MG63 (cell line): ENCODE data around the gene MUS81. TPM values are rescaled to one million over a fixed set of nuclear protein-coding genes. Genes with fewer than 3 reads are reported as not detected.
A peak's percentile ranks its signal among the peaks of the same experiment; 100 is the strongest.
"Not testable (repeated sequence)": the region's sequence is repeated elsewhere in the genome, so short reads cannot be mapped to it uniquely, and the experiment has no call there.

Experiments
- DNase-seq: peaks from one replicate; pipeline ENCODE4 v3.0.0-alpha.2; 2020
- H3K27me3 ChIP-seq: fragments of 250-450 bp; sonication (Bioruptor Pico); 2 replicates; pipeline ENCODE4 v1.5.1; 2020; ENCODE audit warnings: mild to moderate bottlenecking, moderate library complexity
- H3K36me3 ChIP-seq: fragments of 250-450 bp; sonication (Bioruptor Pico); 2 replicates; pipeline ENCODE4 v1.5.1; 2020; ENCODE audit warnings: mild to moderate bottlenecking, moderate library complexity
- H3K4me3 ChIP-seq: fragments of 250-450 bp; sonication (Bioruptor Pico); 2 replicates; pipeline ENCODE4 v1.5.1; 2020; ENCODE audit warnings: mild to moderate bottlenecking, moderate library complexity
- H3K9me3 ChIP-seq: fragments of 250-450 bp; sonication (Bioruptor Pico); 2 replicates; pipeline ENCODE4 v1.5.1; 2020; ENCODE audit warnings: mild to moderate bottlenecking, moderate library complexity
- total RNA-seq: library from RNA; depleted of rRNA; stranded (reverse); fragments of >200 nt; shearing (Covaris generic); gene quantifications from 2 replicates; pipeline ENCODE4 v1.2.3, GENCODE V29; 2014; ENCODE audit warnings: low replicate concordance

Gene MUS81
- total RNA-seq, 1 experiment from 2014 or later: 45.3 TPM

DNA sequence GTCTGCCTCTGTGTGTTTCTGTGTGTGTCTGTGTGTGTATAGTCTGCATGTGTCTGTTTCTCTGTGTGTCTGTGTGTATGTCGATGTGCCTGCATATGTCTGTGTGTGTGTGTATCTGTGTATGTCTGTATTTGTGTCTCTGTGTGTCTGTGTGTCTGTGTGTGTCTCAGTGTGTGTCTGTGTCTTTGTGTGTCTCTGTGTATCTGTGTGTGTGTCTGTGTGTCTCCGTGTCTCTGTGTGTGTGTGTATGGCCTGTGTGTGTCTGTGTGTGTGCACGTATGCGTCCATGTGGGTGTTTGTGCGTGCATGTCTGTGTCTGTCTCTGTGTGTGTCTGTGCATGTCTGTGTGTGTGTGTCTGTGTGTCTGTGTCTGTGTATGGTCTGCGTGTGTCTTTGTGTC lies 26.0 kb upstream of the MUS81 start:
- peak overlapping the region; percentile 45 for H3K4me3 ChIP-seq
- H3K27me3 ChIP-seq: peaks cover 17% of the 10 kb centered on the region
- no peaks in the 10 kb centered on the region for H3K36me3 ChIP-seq
- H3K9me3 ChIP-seq: no peaks in the 10 kb centered on the region
- no peak for DNase-seq

DNA sequence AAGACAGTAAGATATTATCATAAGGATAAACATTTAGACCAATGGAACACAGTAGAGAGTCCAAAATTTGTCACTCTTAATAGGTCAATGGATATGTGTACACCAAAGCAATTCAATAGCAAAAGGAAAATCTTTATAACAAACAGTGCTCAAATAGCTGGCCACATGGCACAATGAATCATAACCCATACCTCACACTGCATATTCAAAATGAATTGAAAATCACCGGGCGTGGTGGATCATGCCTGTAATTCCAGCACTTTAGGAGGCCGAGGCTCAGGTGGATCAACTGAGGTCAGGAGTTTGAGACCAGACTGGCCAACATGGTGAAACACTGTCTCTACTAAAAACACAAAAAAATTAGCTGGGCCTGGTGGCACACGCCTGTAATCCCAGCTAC lies 18.1 kb upstream of the MUS81 start:
- no peaks in the 10 kb centered on the region for H3K9me3 ChIP-seq
- no peaks in the 10 kb centered on the region for H3K27me3 ChIP-seq
- H3K4me3 ChIP-seq: no peak overlapping the region
- no peaks in the 10 kb centered on the region for H3K36me3 ChIP-seq
- no peak for DNase-seq

DNA sequence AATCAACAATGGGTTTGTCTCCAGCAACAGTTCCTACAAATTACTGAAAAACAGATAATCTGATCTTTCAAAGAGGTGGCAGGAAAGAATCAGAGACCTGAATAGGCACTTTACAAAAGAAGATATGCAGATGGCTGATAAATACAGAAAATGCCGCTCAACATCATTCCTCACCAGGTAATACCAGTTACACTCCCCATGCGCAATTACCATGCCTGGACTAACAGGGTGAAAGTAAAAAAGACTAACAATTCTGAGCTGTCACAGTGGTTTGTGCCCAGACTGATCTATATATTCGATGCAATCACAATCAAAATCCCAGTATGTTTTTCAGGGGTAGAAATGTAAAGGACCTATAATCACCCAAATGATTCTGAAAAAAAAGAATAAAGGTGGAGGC lies 16.4 kb upstream of the MUS81 start:
- DNase-seq: no peak
- H3K27me3 ChIP-seq: no peaks in the 10 kb centered on the region
- H3K4me3 ChIP-seq: no peak overlapping the region
- no peaks in the 10 kb centered on the region for H3K36me3 ChIP-seq
- no peaks in the 10 kb centered on the region for H3K9me3 ChIP-seq

DNA sequence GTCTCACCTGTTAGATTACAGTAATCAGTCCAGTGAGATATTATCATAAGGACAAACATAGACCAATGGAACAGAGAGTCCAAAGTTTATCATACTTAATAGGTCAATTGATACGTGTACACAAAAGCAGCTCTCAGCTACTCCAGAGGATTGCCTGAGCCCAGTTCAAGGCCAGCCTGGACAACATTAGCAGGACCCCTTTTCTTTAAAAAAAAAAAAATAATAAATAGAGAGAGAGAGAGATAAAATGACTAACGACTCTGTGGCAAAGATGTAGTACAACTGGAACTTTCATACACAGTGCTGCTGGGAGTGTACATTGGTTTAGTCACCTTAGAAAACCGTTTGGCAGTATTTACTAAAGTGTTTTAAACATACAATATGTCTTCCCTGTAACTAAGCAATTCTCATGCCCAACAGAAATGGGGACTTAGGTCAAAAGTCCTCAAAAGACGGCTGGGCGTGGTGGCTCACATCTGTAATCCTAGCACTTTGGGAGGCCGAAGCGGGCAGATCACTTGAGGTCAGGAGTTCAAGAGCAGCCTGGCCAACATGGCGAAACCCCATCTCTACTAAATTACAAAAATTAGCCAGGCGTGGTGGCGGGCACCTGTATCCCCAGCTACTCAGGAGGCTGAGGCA lies 15.9 kb upstream of the MUS81 start:
- DNase-seq: no peak
- H3K27me3 ChIP-seq: no peaks in the 10 kb centered on the region
- H3K4me3 ChIP-seq: no peak overlapping the region
- H3K9me3 ChIP-seq: no peaks in the 10 kb centered on the region
- no peaks in the 10 kb centered on the region for H3K36me3 ChIP-seq

DNA sequence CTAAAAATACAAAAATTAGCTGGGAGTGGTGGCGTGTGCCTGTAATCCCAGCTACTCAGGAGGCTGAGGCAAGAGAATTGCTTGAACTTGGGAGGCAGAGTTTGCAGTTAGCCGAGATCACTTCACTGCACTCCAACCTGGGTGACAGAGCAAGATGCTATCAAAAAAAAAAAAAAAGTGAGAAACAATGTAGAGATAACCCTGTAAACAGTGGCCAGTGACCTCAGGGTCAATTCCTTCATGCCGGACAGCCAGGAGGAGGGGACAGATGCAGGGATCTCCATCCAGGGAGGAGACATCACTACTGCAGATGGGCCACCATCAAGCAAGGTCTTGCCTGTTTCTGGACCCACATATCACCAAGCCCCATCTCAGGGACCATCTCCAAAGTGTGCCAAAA lies 12.5 kb upstream of the MUS81 start:
- H3K36me3 ChIP-seq: peaks cover 18% of the 10 kb centered on the region
- no peak overlapping the region for H3K4me3 ChIP-seq
- no peaks in the 10 kb centered on the region for H3K27me3 ChIP-seq
- no peak for DNase-seq
- 0 out of 2 replicates have a peak, but pooled peaks cover 2% of the 10 kb centered on the region for H3K9me3 ChIP-seq

DNA sequence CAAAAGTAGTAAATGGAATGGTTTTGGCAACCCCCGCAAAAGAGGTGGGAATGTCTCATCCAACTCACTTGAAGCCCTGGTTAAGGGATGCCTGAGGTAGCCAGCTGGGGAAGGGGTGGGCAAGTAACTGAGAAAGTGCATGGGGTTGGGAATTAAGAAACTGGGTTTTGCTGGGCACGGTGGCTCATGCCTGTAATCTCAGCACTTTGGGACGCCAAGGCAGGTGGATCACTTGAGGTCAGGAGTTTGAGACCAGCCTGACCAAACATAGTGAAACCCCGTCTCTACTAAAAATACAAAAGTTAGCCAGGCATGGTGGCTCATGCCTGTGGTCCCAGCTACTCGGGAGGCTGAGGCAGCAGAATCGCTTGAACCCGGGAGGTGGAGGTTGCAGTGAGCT lies 11.5 kb upstream of the MUS81 start:
- not testable (repeated sequence) for DNase-seq, H3K9me3 ChIP-seq, H3K27me3 ChIP-seq, H3K4me3 ChIP-seq
- peaks cover 28% of the 10 kb centered on the region for H3K36me3 ChIP-seq

DNA sequence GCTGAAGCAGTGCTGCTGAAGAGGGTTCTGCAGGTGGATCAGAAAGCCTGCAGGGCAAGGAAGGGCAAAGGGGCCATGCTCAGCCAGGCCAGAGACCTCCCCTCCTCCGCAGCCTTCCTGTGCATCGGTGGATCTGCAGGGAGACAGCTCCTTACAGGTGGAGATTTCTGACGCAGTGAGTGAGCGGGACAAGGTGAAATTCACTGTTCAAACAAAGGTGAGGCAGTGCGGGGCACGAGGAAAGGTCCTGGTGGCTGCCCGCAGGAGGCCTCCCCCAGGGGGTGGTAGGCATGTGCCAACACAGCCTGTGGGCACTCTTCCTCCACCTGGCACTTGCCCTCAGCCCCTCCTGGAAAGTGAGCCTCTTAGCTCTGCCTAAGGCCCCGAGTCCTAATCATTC lies 10.9 kb upstream of the MUS81 start:
- no peak overlapping the region for H3K4me3 ChIP-seq
- no peak for DNase-seq

DNA sequence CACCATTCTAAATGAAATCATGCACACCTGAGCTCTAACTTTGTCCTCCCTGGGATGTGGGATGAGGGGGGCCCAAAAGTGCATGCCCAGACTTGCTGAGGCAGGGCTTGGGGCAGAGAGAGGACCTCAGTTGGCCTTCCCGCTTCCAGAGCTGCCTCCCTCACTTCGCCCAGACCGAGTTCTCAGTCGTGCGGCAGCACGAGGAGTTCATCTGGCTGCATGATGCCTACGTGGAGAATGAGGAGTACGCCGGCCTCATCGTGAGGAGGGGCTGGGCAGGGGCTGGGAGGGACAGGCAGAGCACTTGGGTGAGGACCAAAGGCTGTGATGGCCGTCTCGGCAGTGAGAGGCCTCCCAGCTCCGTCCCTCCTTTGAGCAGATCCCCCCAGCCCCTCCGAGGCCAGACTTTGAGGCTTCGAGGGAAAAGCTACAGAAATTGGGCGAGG lies 10.4 kb upstream of the MUS81 start:
- Histone ChIP-seq H3K4me3 (no peak overlapping the region), H3K36me3 (peaks cover 39% of the 10 kb centered on the region), H3K27me3 (no peaks in the 10 kb centered on the region), H3K9me3 (0 out of 2 replicates have a peak, but pooled peaks cover 2% of the 10 kb centered on the region)
- no peak for DNase-seq

More for the DNA sequence above, 10.9 kb upstream of the MUS81 start:
- H3K36me3 ChIP-seq: peaks cover 34% of the 10 kb centered on the region
- no peaks in the 10 kb centered on the region for H3K27me3 ChIP-seq
- 0 out of 2 replicates have a peak, but pooled peaks cover 2% of the 10 kb centered on the region for H3K9me3 ChIP-seq

DNA sequence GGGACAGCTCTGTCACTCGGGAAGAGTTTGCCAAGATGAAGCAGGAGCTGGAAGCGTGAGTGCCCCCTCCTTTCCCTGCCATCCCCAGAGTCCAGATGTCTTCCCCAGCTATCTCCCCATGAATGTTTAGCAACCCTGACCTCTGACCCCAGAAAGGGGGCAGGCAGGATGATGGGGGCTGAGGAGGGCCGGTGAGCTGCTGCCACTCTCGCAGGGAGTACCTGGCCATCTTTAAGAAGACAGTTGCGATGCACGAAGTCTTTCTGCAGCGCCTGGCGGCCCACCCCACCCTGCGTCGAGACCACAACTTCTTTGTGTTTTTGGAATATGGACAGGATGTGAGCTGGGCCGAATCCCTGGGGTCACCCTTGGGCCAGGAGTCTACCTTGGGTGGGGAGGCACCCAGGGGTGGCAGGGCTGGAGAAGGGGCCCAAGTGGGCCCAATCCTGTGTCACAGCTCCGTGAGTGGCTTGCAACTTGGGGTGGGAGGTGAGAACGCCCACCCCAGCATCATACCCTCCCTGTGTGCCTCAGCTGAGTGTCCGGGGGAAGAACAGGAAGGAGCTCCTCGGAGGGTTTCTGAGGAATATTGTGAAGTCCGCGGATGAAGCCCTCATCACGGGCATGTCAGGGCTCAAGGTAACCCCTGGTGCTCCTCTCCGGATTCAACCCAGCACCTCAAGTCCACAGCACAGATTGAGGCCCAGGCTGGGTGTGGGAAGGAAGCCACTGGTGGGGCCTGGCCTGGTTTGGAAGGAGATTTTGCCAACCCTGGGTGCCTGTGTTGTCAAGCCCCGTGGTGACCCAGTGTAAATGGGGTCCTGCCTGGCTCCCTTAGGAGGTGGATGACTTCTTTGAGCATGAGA lies 9.8 kb upstream of the MUS81 start:
- no peak for DNase-seq
- H3K9me3 ChIP-seq: 0 out of 2 replicates have a peak, but pooled peaks cover 2% of the 10 kb centered on the region
- peaks cover 45% of the 10 kb centered on the region for H3K36me3 ChIP-seq
- no peaks in the 10 kb centered on the region for H3K27me3 ChIP-seq
- H3K4me3 ChIP-seq: no peak overlapping the region

DNA sequence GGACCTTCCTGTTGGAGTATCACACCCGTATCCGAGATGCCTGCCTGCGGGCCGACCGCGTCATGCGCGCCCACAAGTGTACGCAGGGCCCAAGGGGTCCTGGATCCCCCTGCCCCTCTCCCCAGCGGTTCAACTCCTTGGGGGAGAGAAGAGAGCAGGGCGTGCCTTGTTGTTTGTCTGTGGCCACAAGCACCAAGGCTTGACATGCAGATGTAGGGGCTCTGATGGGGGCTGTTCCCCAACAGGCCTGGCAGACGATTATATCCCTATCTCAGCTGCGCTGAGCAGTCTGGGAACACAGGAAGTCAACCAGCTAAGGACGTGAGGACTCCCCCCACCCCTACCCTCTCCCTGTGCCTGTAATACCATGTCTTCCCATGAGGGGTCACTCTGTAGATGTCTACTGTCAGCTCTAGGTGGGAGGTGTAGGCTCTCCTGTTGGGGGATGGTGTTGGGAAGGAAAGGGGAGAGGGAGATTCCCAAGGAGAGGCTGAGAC lies 9.1 kb upstream of the MUS81 start:
- Histone ChIP-seq H3K9me3 (0 out of 2 replicates have a peak, but pooled peaks cover 2% of the 10 kb centered on the region), H3K4me3 (no peak overlapping the region), H3K36me3 (peaks cover 52% of the 10 kb centered on the region), H3K27me3 (no peaks in the 10 kb centered on the region)
- no peak for DNase-seq

DNA sequence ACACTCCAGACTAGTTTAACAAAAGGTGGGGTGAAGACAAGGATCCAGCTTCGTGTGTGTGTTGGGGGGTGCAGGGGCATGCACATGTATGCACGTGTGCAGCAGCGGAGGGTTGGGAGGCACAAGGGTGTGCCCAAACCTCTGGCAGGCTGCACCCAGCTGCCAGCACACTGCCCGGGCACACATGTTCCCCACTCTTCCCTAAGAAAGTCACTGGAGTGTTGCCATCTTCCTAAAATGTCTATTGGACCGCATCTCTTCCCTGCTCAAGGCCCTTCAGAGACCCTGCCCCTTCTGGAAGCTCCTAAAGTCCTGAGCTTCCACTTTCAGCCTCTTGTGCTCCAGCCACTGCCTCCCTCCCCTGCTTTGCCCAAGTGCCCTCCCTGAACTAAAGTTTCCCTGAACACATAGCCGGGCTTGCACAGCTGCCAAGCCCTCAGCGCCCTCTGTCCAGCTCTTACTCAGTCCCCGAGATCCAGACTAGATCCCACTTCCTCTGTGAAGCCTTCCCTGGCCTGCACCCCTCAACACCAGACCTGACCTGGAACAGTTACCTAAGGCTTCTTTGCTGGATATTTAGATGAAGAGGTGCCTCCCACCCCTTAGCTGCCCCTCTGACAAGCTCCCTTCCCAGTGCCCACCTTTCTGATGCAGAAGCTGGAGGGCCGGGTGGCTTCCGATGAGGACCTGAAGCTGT lies 8.3 kb upstream of the MUS81 start:
- no peaks in the 10 kb centered on the region for H3K27me3 ChIP-seq
- no peak overlapping the region for H3K4me3 ChIP-seq
- 0 out of 2 replicates have a peak, but pooled peaks cover 2% of the 10 kb centered on the region for H3K9me3 ChIP-seq
- no peak for DNase-seq
- peaks cover 60% of the 10 kb centered on the region for H3K36me3 ChIP-seq

DNA sequence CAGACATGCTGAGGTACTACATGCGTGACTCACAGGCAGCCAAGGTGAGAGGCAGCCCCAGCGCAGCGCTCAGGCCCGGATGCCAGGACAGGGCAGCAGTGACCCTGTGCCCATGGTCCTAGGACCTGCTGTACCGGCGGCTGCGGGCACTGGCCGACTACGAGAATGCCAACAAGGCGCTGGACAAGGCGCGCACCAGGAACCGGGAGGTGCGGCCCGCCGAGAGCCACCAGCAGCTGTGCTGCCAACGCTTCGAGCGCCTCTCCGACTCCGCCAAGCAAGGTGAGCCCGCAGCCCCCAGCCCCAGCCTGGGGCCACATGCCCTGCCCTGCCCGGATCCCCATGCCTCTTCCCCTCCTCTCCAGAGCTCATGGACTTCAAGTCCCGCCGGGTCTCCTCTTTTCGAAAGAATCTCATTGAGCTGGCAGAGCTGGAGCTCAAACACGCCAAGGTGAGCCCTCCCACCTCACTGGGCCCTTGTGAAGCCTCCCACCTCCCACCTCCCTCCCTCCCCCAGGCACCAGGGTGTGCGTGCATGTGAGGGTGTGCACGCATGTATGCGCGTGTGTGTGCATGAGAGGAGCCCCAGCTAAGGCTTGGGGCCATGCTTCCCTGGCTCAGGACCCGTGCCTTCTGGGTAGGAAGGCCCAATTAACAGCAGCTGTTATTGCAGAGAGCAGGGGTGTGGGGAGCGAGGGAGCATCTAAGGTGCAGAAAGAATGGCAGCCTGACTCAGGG lies 7.6 kb upstream of the MUS81 start:
- Histone ChIP-seq H3K4me3 (no peak overlapping the region), H3K27me3 (no peaks in the 10 kb centered on the region), H3K36me3 (peaks cover 66% of the 10 kb centered on the region), H3K9me3 (0 out of 2 replicates have a peak, but pooled peaks cover 2% of the 10 kb centered on the region)
- no peak for DNase-seq

DNA sequence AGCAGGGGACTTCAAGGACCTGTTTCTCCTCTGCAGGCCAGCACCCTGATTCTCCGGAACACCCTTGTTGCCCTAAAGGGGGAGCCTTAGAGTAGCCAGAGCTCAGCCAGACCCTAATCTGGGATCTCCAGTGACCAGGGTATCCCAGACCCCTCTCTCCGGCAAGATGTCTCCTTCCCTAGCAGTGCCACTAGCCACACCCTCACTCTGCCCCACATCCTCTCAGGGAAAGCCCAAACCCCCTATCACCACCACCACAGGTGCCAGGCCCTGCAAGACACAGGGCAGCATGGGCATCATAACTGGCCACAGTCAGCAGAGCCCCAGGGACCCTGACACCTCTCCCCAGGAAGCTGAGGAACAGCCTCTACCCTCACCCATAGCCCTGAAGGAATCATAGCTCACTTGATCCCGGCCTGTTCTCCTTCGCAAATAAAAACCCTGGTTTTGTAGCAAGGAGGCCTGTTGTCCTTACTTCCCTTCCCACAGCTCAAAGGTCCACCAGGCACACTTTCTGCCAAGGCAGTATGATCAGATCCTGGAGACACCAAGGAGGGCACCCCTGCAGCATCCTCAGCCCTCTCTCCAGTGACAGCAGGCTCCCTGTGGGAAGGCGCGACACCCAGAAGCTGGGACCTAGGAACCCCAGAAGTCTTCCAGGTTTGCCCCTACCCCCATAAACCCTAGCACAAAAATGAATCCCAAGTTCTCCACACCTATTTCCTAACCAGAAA lies 6.8 kb upstream of the MUS81 start:
- no peaks in the 10 kb centered on the region for H3K27me3 ChIP-seq
- peaks cover 66% of the 10 kb centered on the region for H3K36me3 ChIP-seq
- no peak overlapping the region for H3K4me3 ChIP-seq
- no peak for DNase-seq
- H3K9me3 ChIP-seq: 0 out of 2 replicates have a peak, but pooled peaks cover 2% of the 10 kb centered on the region

DNA sequence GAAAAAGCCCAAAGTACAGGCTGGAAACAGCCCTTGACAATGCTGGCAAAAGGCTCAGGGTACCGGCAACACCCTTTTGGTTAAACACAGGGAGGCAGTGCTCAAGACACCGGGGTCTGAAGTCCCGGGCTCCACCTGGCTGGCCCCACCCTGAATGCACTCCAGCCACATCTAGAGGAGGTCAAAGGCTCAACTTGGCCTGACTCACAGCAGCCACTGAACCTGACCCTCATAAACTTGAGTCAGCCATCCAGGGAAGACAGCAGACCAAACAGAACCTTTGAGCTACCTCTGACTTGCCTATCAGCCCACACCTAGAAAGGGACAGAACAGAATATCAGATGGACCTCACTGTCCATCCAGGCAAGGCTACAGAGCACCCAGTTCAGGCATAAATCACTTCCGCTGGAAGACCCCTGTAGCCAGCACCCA lies 6.1 kb upstream of the MUS81 start:
- H3K4me3 ChIP-seq: no peak overlapping the region
- H3K27me3 ChIP-seq: no peaks in the 10 kb centered on the region
- no peak for DNase-seq
- peaks cover 66% of the 10 kb centered on the region for H3K36me3 ChIP-seq
- H3K9me3 ChIP-seq: 0 out of 2 replicates have a peak, but pooled peaks cover 2% of the 10 kb centered on the region
